Mammary epithelial cell (primary cell): ENCODE results near the gene SLC45A3.

Experiments used
- EZH2 ChIP-seq: IDR thresholded peaks from 2 replicates; pipeline ENCODE4 v1.6.1; 2012; ENCODE audit warnings: low read length, inconsistent platforms, borderline replicate concordance
- TF ChIP-seq, protein P1 (sequence below), 2 donors: IDR thresholded peaks in 1 of 2; conservative IDR thresholded peaks in 1 of 2; 2 replicates each; pipeline ENCODE4 v1.5.1; 2011 to 2012; ENCODE audit warnings: inconsistent platforms in 2 of 2, low read length in 2 of 2, mild to moderate bottlenecking in 2 of 2, control low read depth in 1 of 2, low read depth in 1 of 2; ENCODE audit not compliant: insufficient read depth in 1 of 2; ENCODE audit errors: extremely low read depth in 1 of 2

DNA sequence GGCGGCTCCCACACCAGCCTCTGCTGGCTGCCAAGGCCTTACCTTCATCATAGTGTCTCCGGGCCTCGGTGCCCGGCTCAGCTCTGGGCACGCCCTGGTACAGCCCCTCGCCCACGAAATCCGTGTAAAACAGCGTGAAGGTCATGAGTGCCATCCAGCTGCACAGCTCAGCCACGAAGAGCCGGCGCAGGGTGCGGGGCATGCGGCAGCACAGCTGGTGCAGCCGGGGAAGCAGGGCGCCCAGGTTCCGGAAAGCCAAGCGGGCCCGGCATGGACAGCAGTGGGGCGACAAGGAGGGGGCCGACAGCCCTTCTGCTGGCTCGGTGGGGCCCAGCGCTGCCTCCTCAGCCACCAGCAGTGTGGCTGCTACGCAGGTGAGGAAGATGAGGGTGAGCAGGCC lies 17.5 kb downstream of the SLC45A3 start:
- TF ChIP-seq, protein P1, sequence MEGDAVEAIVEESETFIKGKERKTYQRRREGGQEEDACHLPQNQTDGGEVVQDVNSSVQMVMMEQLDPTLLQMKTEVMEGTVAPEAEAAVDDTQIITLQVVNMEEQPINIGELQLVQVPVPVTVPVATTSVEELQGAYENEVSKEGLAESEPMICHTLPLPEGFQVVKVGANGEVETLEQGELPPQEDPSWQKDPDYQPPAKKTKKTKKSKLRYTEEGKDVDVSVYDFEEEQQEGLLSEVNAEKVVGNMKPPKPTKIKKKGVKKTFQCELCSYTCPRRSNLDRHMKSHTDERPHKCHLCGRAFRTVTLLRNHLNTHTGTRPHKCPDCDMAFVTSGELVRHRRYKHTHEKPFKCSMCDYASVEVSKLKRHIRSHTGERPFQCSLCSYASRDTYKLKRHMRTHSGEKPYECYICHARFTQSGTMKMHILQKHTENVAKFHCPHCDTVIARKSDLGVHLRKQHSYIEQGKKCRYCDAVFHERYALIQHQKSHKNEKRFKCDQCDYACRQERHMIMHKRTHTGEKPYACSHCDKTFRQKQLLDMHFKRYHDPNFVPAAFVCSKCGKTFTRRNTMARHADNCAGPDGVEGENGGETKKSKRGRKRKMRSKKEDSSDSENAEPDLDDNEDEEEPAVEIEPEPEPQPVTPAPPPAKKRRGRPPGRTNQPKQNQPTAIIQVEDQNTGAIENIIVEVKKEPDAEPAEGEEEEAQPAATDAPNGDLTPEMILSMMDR (conservative IDR thresholded peaks at IDR 0.05 in 1 of 2, IDR thresholded peaks at IDR 0.05 in 1 of 2; ENCODE audit: extremely low read depth in 1 of 2, insufficient read depth in 1 of 2, low read depth in 1 of 2, low read length in 2 of 2), result no peak
- TF ChIP-seq EZH2, result no peak
